DLD1 (cell line): ENCODE data around the gene GADD45A.

ENCODE experiments used
- in situ Hi-C: cut with HindIII; loops from 2 replicates; pipeline ENCODE4 v1.10.0; 2017; ENCODE audit warnings: low sequenced_read_pairs

GADD45A gene

DNA sequence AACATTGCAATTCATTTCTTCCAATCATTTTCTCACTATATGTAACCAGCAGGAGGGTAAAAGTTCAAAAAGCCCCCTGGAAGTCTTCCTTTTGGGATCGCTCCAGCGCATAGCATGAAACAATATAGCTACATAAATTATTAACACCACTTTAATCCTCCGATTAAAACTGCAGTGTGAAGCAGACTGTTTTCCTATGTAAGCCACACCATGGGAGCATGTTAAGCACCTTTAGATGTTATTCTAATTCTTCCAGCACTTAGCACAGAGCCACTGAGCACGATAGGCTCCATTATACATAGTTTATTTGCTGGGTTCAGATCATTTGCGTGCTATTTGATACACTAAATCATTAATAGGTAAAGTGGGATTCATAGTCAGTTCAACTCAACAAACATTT is 18.4 kb upstream of the GADD45A start:
- in situ Hi-C loops, result no loop called here

DNA sequence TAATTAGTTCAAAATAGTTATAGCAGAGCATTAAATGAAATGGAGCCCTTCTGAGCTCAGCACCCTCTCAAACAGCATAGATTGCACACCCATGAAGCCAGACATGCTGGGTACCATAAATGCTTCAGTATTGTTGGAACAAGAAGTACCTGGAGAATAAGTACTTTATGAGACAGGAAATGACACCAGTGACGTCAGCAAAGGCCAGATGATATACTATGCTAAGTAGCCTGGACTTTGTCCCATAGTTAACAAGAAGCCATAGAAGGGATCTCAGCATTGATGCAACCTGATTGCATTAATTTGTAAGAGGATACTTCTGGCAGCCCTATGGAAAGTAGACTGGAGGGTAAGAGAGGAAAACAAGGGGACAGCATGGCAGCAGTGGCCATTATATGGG is 16.3 kb upstream of the GADD45A start:
- in situ Hi-C loops, result no loop called here

DNA sequence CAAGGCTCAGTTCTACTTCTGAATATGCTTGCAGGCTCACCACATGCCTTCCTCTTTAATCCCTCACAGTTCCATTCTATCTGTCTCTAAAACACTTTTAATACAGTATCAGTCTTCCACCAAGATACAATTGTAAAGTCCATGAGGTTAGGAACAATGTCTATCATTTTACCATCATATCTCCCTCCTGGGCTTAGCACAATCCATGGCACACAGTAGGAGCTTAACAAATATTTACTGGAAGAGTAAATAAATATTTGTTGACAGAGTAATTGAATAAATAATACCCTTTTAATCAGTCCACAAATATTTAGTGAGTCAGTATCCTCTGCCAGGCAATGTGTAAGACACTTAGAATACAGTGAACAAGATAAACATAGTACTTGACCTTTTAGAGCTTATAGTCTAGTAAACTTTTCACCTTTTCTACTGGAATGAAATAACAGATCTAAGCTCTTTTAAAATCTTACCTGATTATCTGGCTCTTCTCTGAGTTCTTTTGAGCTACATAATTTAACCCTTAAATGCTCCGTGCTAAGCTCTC is 12.7 kb upstream of the GADD45A start:
- in situ Hi-C loops, result no loop called here

DNA sequence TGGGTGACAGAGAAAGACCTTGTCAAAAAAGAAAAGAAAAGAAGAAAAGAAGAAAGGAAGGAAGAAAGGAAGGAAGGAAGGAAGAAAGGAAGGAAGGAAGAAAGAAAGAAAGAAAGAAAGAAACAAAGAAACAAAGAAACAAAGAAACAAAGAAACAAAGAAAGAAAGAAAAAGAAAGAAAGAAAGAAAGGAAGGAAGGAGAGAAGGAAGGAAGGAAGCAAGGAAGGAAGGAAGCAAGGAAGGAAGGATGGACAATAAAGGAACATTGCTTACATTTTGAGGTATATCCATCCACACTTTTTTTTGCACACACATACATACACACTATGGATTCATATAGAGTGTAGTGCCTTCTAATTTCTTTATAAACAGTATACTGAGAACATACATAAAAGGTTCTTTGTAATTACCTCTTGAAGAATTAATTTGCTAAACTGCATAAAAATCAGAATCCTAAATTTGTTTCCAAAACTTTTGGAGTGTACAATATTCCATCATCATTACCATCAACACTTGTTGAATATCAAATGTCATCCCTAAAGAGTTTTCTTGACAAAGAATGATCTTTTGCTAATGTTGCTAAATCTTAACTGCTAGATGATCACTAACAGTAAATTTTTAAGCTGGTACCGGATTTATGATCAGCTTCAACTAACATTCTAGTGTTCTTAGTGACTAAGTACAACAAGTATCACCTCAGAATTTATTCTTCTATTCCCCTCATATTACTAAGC is 11.4 kb upstream of the GADD45A start:
- in situ Hi-C loops, result no loop called here

DNA sequence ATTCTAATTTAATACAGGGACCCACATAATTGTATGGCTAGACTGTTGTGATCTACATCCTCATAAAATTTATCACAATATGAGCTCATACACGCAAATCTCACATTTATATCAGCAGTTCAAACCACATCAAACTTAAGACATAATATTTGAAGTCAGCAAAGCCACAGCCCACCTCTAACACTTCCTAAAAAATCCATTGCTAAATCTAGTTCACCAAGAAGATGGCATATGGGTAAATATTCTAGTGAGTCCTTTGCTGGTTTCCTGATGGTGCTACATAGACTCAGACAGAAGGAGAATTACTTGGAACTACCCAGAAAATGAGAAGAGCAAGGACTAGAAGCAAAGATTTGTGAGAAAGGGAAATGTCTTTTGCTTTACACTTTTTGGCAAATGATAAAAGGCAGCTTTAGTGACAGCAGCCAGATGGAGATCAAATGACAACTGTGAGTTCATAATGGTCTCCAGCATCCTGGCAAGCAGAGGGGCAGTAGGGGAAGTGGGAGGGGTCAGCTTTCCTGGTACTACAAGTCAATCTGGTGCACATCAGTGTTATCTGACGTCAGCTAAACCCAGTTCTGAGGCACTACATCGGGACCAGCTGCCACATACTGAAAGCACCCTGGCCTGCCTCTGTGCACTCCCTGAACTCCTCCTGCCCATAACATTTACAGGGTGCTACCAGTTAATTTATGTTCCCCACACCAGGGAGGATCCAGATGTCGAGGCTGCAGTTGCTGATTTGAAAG is 10.6 kb upstream of the GADD45A start:
- in situ Hi-C loops, result no loop called here

DNA sequence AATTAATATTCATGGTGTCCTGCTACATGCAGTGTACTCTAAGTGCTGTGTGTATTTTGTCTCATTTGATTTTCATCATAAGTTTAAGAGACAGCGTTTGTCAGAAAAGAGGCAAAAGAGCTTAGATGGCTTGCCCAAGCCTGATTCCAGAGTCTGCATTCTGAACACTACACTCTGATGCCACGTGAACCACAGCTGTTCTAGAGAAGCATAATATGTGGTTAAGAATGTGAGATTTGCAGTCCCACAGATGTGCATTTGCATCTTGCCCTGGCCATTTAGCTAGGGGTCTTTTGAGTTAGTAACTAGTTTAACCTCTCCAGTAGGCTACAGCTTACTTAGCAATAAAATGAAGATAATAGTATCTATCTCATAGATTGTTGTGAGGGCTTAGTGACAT is 9.2 kb upstream of the GADD45A start:
- in situ Hi-C loops, result no loop called here

DNA sequence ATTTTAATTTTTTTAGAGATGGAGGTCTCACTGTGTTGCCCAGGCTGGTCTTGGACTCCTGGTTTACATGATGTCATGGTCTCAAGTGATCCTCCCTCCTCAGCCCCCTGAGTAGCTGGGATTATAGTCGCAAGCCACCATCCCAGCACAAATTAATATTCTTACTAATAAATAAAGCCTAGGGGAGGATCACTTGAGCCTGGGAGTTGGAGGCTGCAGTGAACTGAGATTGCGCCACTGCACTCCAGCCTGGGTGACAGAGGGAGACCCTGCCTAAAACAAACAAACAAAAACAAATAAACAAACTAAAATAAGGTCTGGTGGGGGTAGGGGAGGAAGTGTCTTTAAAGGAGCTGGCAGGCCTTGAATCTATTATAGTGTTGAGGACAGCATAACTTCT is 8.7 kb upstream of the GADD45A start:
- in situ Hi-C loops, result no loop called here

DNA sequence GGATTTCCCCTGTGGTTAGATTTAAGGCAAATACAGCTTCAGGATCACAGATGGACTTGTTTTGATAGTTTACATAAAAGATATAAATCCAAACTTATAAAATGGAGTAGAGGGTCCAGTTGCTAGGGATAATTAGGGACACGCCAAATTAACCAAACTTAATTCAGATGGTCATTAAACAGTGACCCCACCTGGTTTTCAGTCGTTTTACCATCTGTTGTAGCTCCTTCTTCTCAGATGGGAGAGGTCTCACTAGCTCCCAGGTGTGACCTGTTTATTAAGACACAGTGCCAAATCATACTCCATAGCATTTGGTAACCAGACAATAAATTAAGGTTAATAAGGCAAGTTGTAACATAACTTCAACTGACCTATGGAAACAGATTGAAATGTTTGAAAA is 8.1 kb upstream of the GADD45A start:
- in situ Hi-C loops, result no loop called here

DNA sequence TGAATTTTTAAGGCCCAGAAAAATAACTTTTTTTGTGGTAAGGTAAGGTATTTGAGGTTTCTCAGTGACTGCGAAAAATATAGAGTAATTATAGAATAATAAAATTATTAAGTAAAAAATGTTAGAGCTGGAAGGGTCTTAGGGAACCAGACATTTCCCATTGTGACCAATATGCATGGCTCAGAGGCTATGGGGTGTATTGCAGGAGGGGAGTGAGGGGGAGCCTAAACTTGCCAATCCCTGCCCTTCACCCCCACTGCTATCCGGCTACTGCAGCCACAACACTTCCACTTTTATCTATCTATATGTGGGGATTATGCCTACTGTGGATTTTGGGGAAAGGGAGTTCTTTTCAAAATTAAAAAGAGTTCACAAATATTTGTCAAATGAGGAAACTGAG is 7.6 kb upstream of the GADD45A start:
- in situ Hi-C loops, result no loop called here

DNA sequence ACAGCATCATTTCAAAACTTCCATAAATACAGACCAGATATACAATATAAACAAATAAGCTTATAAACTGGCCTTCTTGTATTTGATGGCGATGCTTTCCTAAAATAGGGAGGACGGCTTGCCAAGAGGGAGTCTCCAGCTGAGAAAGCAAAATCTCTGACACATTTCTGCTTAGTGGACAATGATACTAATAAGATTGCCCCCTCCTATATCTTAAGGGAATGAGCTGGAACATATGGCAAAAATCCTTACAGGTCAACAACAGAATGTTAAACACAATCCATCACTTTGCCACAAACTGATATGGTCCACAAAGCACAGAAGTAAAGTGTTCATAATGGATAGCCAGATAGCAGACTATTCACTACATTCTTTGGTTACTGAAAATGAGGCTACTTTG is 7.1 kb upstream of the GADD45A start:
- in situ Hi-C loops, result no loop called here

DNA sequence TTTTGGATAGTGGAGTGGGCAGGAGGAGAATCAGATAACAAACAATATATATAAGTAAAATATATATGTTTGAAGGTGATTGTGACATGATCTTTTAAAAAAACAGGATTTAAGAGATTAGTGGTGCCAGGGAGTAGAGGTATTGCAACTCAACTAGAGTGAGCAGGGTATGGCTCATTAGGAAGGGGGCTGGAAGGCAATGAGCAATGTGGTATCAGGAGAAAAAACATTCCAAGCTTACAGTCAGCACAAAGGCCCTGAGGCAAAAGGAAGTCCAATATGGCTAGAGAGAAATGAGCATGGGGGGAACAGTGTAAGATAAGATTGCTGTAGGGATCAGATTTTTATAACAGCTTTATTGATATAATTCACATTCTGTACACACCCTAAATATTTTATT is 5.3 kb upstream of the GADD45A start:
- in situ Hi-C loops, result no loop called here

DNA sequence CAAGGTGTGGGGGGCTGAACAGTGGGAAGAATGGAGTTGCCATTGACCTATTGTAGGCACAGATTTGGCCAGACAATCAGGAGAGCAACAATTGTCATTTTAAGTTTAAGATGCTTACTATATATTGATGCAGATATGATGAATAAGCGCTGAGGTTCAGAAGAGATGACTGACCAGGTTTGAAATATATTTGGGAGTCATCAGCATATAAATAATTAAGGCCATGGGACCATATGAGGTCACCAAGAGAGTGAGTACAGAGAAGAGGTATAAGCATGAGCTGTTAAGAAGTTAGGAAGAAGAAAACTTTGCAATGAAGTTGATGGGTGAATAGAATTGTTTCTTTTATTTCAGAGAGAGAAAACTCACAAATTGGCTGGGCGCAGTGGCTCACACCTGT is 4.5 kb upstream of the GADD45A start:
- in situ Hi-C loops, result no loop called here

DNA sequence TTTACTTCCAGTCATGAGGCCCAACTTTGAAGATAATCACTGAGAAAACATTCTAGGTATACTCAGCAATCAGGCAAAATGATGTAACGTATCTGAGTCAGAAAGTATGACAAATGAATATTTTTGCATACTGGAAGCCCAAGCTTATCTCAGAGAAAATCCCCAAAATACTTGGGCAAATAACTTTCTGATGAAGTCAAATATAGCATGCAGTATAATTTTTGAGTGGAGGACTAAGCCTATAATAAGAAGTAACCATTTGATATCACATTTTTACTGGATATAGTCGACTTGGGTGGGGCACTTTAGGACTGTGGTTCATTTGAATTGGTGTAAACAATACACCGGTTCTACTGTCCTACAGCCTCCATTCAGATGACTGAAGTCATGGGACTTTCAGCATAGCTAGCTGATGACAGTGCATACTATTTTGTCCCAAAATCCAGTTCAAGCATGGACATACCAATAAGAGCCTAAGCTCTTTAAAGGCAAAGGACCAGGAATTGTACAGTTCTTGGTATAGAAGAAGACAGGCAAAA is 2.3 kb upstream of the GADD45A start:
- in situ Hi-C loops, result no loop called here

DNA sequence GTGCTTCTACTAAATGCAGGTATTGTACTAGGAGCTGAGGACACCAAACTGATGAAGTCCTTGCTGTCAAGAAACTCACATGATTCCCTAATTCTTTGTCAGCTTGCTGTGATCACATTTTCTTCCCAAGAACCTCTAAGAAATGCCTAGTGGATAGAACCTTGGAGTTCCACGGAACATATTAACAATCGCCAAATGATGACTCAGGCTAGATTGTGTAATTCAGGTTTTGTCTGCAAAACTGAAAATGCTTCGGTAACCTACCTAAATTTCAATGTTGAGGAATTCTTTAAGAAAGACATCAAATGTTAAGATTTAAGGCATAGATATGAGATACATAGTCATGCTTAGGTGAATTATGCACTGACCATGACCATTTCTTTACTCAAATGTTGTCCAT is 1.7 kb upstream of the GADD45A start:
- in situ Hi-C loops, result no loop called here

DNA sequence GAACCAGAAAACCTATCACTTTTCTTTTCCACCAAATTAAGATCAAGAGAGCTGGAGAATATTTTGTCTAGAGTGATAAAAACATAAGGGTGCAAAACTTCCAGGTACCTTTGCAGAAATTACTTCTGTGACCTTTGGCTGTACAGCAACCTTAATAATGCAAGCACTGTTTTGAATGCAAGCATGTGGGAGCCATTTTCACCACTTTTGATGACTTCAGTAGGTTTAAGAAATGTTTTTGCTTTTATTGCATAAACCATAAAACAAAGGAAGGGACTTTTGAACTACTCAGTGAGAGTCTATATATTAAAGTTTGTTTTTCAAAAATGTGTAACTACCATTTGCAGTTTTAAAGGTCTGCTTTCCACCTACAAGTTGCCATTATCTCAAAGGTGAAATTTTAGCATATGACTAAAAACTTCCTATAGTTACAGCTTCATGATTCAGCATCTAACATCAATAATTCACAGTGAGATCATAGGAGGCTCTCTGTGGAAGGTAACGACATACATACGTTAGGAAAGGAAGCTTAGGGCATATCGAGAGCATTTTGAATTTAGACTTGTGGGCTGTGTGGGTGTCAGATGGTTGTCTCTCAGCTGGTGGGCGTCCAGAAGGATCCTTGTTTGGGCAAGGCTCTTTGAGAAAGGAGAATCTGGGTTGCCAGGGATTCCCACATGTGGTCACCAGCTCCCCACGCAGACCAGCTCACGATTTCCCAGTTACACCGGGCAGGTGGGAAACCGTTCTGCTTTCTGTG is 1.1 kb upstream of the GADD45A start:
- in situ Hi-C loops, result no loop called here

DNA sequence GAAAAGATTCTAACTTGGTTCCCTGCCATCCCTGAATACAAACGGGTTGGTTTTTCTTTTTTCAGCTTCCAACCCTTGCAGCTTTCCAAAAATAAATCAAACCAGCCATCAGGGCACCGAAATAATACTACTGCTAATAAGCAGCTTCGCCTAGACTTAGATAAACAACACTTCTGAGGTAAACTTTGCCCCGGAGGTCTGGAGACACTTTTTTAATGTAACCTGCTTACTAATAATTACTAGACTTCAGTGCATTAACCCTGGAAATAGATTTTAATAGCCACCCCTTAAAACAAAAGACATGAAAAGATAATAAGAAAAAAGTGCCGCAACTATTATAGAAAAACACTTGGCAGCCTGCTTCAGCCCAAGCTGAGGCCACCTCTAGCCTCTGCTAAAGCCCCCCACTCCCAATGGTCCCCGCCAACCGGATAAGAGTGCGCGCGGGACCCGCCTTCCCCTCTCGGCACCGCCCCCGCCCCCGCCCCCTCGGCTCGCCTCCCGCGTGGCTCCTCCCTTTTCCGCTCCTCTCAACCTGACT is 405 bp upstream of the GADD45A start:
- in situ Hi-C loops, result no loop called here

DNA sequence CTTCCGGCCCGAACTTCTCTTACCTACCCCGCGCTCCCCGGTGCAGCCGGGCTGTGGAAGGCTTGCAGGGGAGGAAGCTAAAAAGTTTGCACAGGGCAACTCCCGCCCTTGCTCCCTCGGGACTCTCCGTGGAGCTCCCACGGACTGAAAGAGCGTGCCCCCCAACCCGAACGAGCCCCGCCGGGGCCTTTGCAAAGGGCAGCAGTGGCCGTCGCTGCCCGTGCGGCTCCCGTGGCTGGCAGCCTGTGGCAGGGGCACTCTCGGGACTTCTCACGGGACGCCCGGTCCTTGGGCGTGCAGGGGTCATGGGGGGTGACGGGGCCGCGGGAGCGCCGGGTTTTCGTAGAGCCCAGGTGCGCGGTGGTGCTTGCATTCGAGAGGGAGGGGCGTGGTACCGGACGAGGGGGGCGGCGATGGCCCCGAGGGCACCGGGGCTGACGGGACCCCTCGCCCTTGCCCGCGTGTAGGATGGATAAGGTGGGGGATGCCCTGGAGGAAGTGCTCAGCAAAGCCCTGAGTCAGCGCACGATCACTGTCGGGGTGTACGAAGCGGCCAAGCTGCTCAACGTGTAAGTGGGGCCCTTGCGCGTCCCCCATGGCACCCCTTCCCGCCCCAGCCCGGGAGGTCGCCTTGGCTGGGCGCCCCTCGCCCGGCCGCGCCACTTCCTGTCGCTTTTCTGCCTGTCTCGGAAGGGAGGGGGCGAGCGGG is 711 bp downstream of the GADD45A start:
- in situ Hi-C loops, result no loop called here

DNA sequence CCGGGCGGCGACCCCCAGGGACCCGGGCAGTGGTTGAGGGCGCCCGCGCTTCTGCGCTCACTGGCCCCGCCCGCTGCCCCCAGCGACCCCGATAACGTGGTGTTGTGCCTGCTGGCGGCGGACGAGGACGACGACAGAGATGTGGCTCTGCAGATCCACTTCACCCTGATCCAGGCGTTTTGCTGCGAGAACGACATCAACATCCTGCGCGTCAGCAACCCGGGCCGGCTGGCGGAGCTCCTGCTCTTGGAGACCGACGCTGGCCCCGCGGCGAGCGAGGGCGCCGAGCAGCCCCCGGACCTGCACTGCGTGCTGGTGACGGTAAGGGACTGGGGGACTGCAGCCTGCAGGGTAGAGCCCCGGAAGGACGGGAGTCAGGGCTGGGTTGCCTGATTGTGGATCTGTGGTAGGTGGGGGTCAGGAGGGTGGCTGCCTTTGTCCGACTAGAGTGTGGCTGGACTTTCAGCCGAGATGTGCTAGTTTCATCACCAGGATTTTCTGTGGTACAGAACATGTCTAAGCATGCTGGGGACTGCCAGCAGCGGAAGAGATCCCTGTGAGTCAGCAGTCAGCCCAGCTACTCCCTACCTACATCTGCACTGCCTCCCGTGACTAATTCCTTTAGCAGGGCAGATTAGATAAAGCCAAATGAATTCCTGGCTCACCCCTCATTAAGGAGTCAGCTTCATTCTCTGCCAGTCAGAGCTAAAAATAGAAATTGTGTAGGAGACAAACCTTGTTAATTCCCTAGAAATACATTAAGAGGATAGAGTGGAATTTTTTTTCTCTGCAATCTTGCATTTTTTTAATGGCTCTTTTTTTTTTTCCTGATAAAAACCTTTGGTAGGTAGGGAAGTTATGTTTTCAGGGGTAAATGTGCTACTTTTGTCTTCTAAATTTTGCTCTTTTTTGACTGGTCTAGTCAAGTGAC is 1.5 kb downstream of the GADD45A start:
- in situ Hi-C loops, result no loop called here

DNA sequence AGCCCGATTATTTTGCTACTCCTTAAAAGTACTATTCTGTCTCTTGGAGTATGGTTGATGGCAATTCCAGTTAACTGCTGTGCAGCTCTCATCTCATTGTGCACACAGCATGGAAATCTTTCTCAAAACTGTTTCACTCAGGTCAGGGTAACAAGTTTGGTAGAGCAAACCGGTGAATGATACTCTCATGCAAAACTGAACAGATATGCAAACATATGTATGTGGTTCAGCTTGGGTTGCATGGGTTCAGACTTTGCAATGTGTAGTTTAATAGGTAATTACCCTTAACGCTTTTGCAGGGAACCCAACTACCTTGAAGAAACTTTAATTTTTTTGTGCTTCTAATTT is 2.2 kb downstream of the GADD45A start:
- in situ Hi-C loops, result no loop called here

DNA sequence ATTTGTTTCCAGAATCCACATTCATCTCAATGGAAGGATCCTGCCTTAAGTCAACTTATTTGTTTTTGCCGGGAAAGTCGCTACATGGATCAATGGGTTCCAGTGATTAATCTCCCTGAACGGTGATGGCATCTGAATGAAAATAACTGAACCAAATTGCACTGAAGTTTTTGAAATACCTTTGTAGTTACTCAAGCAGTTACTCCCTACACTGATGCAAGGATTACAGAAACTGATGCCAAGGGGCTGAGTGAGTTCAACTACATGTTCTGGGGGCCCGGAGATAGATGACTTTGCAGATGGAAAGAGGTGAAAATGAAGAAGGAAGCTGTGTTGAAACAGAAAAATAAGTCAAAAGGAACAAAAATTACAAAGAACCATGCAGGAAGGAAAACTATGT is 2.6 kb downstream of the GADD45A start:
- in situ Hi-C loops, result no loop called here
